Nephron (organoid): ENCODE data around the gene FAM83C.

ENCODE experiments used
- H3K27ac Mint-ChIP-seq, 3 experiments: 2 replicates each; pipeline ENCODE4 v1.8.0; 2020; ENCODE audit warnings: mixed read lengths in 3 of 3, mild to moderate bottlenecking in 2 of 3, moderate library complexity in 1 of 3
- H3K27me3 Mint-ChIP-seq: 2 replicates; pipeline ENCODE4 v1.8.0; 2021; ENCODE audit warnings: low read depth, mild to moderate bottlenecking, moderate library complexity, mixed read lengths
- H3K36me3 Mint-ChIP-seq: 2 replicates; pipeline ENCODE4 v1.8.0; 2020; ENCODE audit warnings: low read depth, mixed read lengths
- H3K4me1 Mint-ChIP-seq: 2 replicates; pipeline ENCODE4 v1.8.0; 2020; ENCODE audit warnings: mixed read lengths
- H3K4me3 Mint-ChIP-seq, 3 experiments: 2 replicates each; pipeline ENCODE4 v1.8.0; 2020; ENCODE audit warnings: mild to moderate bottlenecking in 3 of 3, mixed read lengths in 3 of 3, moderate library complexity in 2 of 3
- H3K9me3 Mint-ChIP-seq: 2 replicates; pipeline ENCODE4 v1.8.0; 2020; ENCODE audit warnings: mixed read lengths
- CTCF ChIP-seq, 3 experiments: fragments of 200-600 bp; sonication (generic); IDR thresholded peaks; one replicate each; pipeline ENCODE4 v1.5.0; 2021; ENCODE audit warnings: antibody characterized with exemption in 3 of 3; ENCODE audit not compliant: unreplicated experiment in 3 of 3

The FAM83C gene

GRCh38 chr20:35279533-35280174 is 12.6 kb downstream of the FAM83C start:
- peaks cover 11% of the 10 kb centered on the region for H3K4me1 Mint-ChIP-seq

GRCh38 chr20:35279040-35279439 is 13.2 kb downstream of the FAM83C start:
- peak overlapping the region; percentile 51 to 83 (median 74) for H3K4me3 Mint-ChIP-seq
- H3K4me1 Mint-ChIP-seq, result peaks cover 9% of the 10 kb centered on the region
- no peak for TF ChIP-seq CTCF (IDR thresholded peaks at IDR 0.05; ENCODE audit: unreplicated experiment in 3 of 3)
- H3K36me3 Mint-ChIP-seq, result peaks cover 35% of the 10 kb centered on the region
- peaks cover 3% of the 10 kb centered on the region for H3K27me3 Mint-ChIP-seq
- no peaks in the 10 kb centered on the region for H3K9me3 Mint-ChIP-seq
- peak overlapping the region in 2 of 3 experiments; percentile 62 to 84 for H3K27ac Mint-ChIP-seq

More at GRCh38 chr20:35279533-35280174, 12.6 kb downstream of the FAM83C start:
- Mint-ChIP-seq H3K27me3 (peaks cover 3% of the 10 kb centered on the region), H3K27ac (peak overlapping the region; percentile 26 to 43 (median 42)), H3K36me3 (peaks cover 35% of the 10 kb centered on the region), H3K9me3 (no peaks in the 10 kb centered on the region), H3K4me3 (peak overlapping the region; percentile 51 to 83 (median 74))
- TF ChIP-seq CTCF (IDR thresholded peaks at IDR 0.05; ENCODE audit: unreplicated experiment in 3 of 3), result no peak

- Mint-ChIP-seq H3K36me3 (peaks cover 35% of the 10 kb centered on the region), H3K27me3 (peaks cover 5% of the 10 kb centered on the region), H3K4me1 (no peaks in the 10 kb centered on the region), H3K4me3 (peak within 1 kb of the TSS; percentile 96 to 97 (median 96)), H3K9me3 (no peaks in the 10 kb centered on the region), H3K27ac (peak within 1 kb of the TSS; percentile 93 to 96 (median 94))
- peak in 1 of 3 experiments; percentile 11 for TF ChIP-seq CTCF (IDR thresholded peaks at IDR 0.05; ENCODE audit: unreplicated experiment in 3 of 3)
These were observed 14.5 kb downstream of the FAM83C start, which contains the start of gene MMP24OS for GRCh38 chr20:35277531-35278395. Gene MMP24OS (minus strand): TSS chr20:35278122. CDS start chr20:35277929, 193 bp downstream.

GRCh38 chr20:35277127-35277526 is 15.1 kb downstream of the FAM83C start:
- peak overlapping the region; percentile 93 to 96 (median 94) for H3K27ac Mint-ChIP-seq
- peak overlapping the region; percentile 96 to 97 (median 96) for H3K4me3 Mint-ChIP-seq
- peaks cover 32% of the 10 kb centered on the region for H3K36me3 Mint-ChIP-seq
- peaks cover 6% of the 10 kb centered on the region for H3K27me3 Mint-ChIP-seq
- H3K4me1 Mint-ChIP-seq, result no peaks in the 10 kb centered on the region
- no peak for TF ChIP-seq CTCF (IDR thresholded peaks at IDR 0.05; ENCODE audit: unreplicated experiment in 3 of 3)
- H3K9me3 Mint-ChIP-seq, result no peaks in the 10 kb centered on the region

GRCh38 chr20:35276408-35276807 is 15.8 kb downstream of the FAM83C start:
- Mint-ChIP-seq H3K36me3 (peaks cover 26% of the 10 kb centered on the region), H3K9me3 (no peaks in the 10 kb centered on the region), H3K4me1 (no peaks in the 10 kb centered on the region), H3K4me3 (peak overlapping the region; percentile 96 to 97 (median 96)), H3K27me3 (peaks cover 4% of the 10 kb centered on the region), H3K27ac (no peak overlapping the region)
- TF ChIP-seq CTCF (IDR thresholded peaks at IDR 0.05; ENCODE audit: unreplicated experiment in 3 of 3), result no peak
